Tibial nerve (tissue), 4 donors: ENCODE data around the gene SYTL3. TPM values are rescaled to one million over a fixed set of nuclear protein-coding genes. Genes with fewer than 3 reads are reported as not detected.
A peak's percentile ranks its signal among the peaks of the same experiment; 100 is the strongest.

Source experiments
- DNase-seq, 2 donors: peaks; one replicate each; pipeline ENCODE4 v3.0.0-alpha.2; 2019; ENCODE audit warnings: low spot score in 2 of 2
- H3K27ac ChIP-seq, 4 donors: fragments of 200-600 bp; sonication (generic) in 3 of 4; one replicate each; pipeline ENCODE4 v1.5.1; 2017 to 2019; ENCODE audit warnings: mild to moderate bottlenecking in 1 of 4
- H3K27me3 ChIP-seq, 2 donors: fragments of 200-600 bp; sonication (generic) in 1 of 2; one replicate each; pipeline versions ENCODE4 v1.5.1 to v1.6.0; 2017 to 2019
- H3K36me3 ChIP-seq, 3 donors: fragments of 200-600 bp; sonication (generic); one replicate each; pipeline ENCODE4 v1.5.1; 2018 to 2019
- H3K4me1 ChIP-seq, 4 donors: fragments of 200-600 bp; sonication (generic) in 3 of 4; one replicate each; pipeline ENCODE4 v1.5.1; 2017 to 2019
- H3K4me3 ChIP-seq, 4 donors: fragments of 200-600 bp; sonication (generic) in 3 of 4; one replicate each; pipeline ENCODE4 v1.5.1; 2017 to 2019; ENCODE audit warnings: mild to moderate bottlenecking in 1 of 4, moderate library complexity in 1 of 4
- H3K9me3 ChIP-seq, 4 donors: fragments of 200-600 bp; sonication (generic) in 3 of 4; one replicate each; pipeline ENCODE4 v1.5.1; 2017 to 2019
- CTCF ChIP-seq, 5 experiments: fragments of 200-600 bp in 3 of 5; fragments of 450-650 bp in 2 of 5; sonication (generic) in 3 of 5; IDR thresholded peaks; one replicate each; pipeline ENCODE4 v1.5.1; 2016 to 2019; ENCODE audit warnings: antibody characterized with exemption in 5 of 5, mild to moderate bottlenecking in 3 of 5, moderate library complexity in 2 of 5
- EP300 ChIP-seq, 2 donors: sonication (generic); formaldehyde crosslinking; IDR thresholded peaks; one replicate each; pipeline ENCODE4 v1.6.1; 2017; ENCODE audit warnings: antibody characterized with exemption in 2 of 2, mild to moderate bottlenecking in 1 of 2
- POLR2A ChIP-seq, 2 donors: fragments of 450-650 bp; IDR thresholded peaks; one replicate each; pipeline ENCODE4 v1.6.1; 2017; ENCODE audit warnings: antibody characterized with exemption in 2 of 2, mild to moderate bottlenecking in 2 of 2, moderate library complexity in 2 of 2
- whole genome bisulfite sequencing, 2 donors: methylation state at CpG; one replicate each; pipeline ENCODE4 v1.1.5; 2018; 5-methylcytosine and 5-hydroxymethylcytosine counted together
- total RNA-seq, 4 donors: library from RNA; depleted of rRNA; stranded (reverse); fragments of >200 nt; gene quantifications; one replicate each; pipeline ENCODE4 v1.1.0, GENCODE V29; 2016

The SYTL3 gene
- total RNA-seq, 4 donors from 2014 or later, result 1.3 to 6.7 (median 3.6) TPM

GRCh38 chr6:158793432-158793831 is 143.6 kb downstream of the SYTL3 start:
- Histone ChIP-seq H3K4me1 (peaks cover 0 to 47% (median 24%) of the 10 kb centered on the region in 4 donors), H3K27ac (no peak overlapping the region), H3K9me3 (no peaks in the 10 kb centered on the region), H3K36me3 (peaks cover 0 to 6% (median 0%) of the 10 kb centered on the region in 3 donors), H3K27me3 (no peaks in the 10 kb centered on the region), H3K4me3 (no peak overlapping the region)
- DNase-seq, result no peak
- 17 to 39% methylated on average over 1 of the region's 1 CpG for WGBS, 2 donors
- TF ChIP-seq POLR2A (IDR thresholded peaks at IDR 0.05) (no peak), CTCF (IDR thresholded peaks at IDR 0.05) (peak in 4 of 5 experiments; percentile 9 to 31 (median 20))

GRCh38 chr6:158795516-158795915 is 145.7 kb downstream of the SYTL3 start:
- H3K4me1 ChIP-seq, result peaks cover 4 to 62% (median 37%) of the 10 kb centered on the region in 4 donors
- TF ChIP-seq POLR2A (IDR thresholded peaks at IDR 0.05) (no peak), EP300 (IDR thresholded peaks at IDR 0.05) (no peak), CTCF (IDR thresholded peaks at IDR 0.05) (no peak)
- H3K36me3 ChIP-seq, result peaks cover 0 to 3% (median 0%) of the 10 kb centered on the region in 3 donors
- DNase-seq, result no peak
- H3K27me3 ChIP-seq, result no peaks in the 10 kb centered on the region
- no peak overlapping the region for H3K4me3 ChIP-seq
- no peak overlapping the region for H3K27ac ChIP-seq
- 79 to 97% methylated on average over 5 of the region's 5 CpGs for WGBS, 2 donors
- no peaks in the 10 kb centered on the region for H3K9me3 ChIP-seq

GRCh38 chr6:158796353-158796752 is 146.5 kb downstream of the SYTL3 start:
- no peak overlapping the region for H3K4me3 ChIP-seq
- no peak overlapping the region for H3K27ac ChIP-seq
- no peaks in the 10 kb centered on the region for H3K27me3 ChIP-seq
- H3K36me3 ChIP-seq, result peaks cover 0 to 5% (median 0%) of the 10 kb centered on the region in 3 donors
- H3K9me3 ChIP-seq, result no peaks in the 10 kb centered on the region
- no peak for DNase-seq
- WGBS, 2 donors, result 87 to 94% methylated on average over 3 of the region's 3 CpGs
- H3K4me1 ChIP-seq, result peaks cover 4 to 61% (median 37%) of the 10 kb centered on the region in 4 donors
- TF ChIP-seq CTCF (IDR thresholded peaks at IDR 0.05) (no peak), EP300 (IDR thresholded peaks at IDR 0.05) (no peak), POLR2A (IDR thresholded peaks at IDR 0.05) (no peak)

- TF ChIP-seq EP300 (IDR thresholded peaks at IDR 0.05) (peak in 1 of 2 donors; percentile 16), POLR2A (IDR thresholded peaks at IDR 0.05) (no peak)
- peaks cover 4 to 65% (median 37%) of the 10 kb centered on the region in 4 donors for H3K4me1 ChIP-seq
- no peaks in the 10 kb centered on the region for H3K9me3 ChIP-seq
- no peak overlapping the region for H3K4me3 ChIP-seq
- peaks cover 0 to 5% (median 0%) of the 10 kb centered on the region in 3 donors for H3K36me3 ChIP-seq
- WGBS, 2 donors, result 71% methylated on average over 3 of the region's 3 CpGs
- no peaks in the 10 kb centered on the region for H3K27me3 ChIP-seq
- DNase-seq, result no peak
- H3K27ac ChIP-seq, result peak overlapping the region in 2 of 4 donors; percentile 4 to 52
These were observed 147.8 kb downstream of the SYTL3 start for GRCh38 chr6:158797331-158798310.

GRCh38 chr6:158798311-158798710 is 148.5 kb downstream of the SYTL3 start:
- H3K27me3 ChIP-seq, result no peaks in the 10 kb centered on the region
- H3K36me3 ChIP-seq, result peaks cover 0 to 5% (median 0%) of the 10 kb centered on the region in 3 donors
- H3K4me3 ChIP-seq, result no peak overlapping the region
- TF ChIP-seq EP300 (IDR thresholded peaks at IDR 0.05) (no peak), POLR2A (IDR thresholded peaks at IDR 0.05) (no peak), CTCF (IDR thresholded peaks at IDR 0.05) (no peak)
- WGBS, 2 donors, result 87 to 93% methylated on average over 8 of the region's 8 CpGs
- H3K4me1 ChIP-seq, result peaks cover 4 to 67% (median 40%) of the 10 kb centered on the region in 4 donors
- no peak for DNase-seq
- peak overlapping the region in 3 of 4 donors; percentile 4 to 52 (median 17) for H3K27ac ChIP-seq
- no peaks in the 10 kb centered on the region for H3K9me3 ChIP-seq
